ENCODE measurements around the gene LDLRAD4.

The LDLRAD4 gene

GRCh38 chr18:13587001-13587400 is 368.4 kb downstream of the LDLRAD4 start (continued):
- TF ChIP-seq ESRRG (CRISPR knock-in tag; IDR thresholded peaks at IDR 0.05) (no peak), SNAI2 (CRISPR knock-in tag; IDR thresholded peaks at IDR 0.05) (no peak), GLIS3 (CRISPR knock-in tag; IDR thresholded peaks at IDR 0.05) (no peak), ZNF70 (CRISPR knock-in tag; IDR thresholded peaks at IDR 0.05) (no peak), ZC3H10 (CRISPR knock-in tag; IDR thresholded peaks at IDR 0.05) (no peak), POU6F1 (CRISPR knock-in tag; IDR thresholded peaks at IDR 0.05; ENCODE audit: borderline replicate concordance, low read depth) (no peak)

GRCh38 chr18:13587477-13587876 is 368.9 kb downstream of the LDLRAD4 start:
- no peak for ATAC-seq
- TF ChIP-seq CREB5 (CRISPR knock-in tag; IDR thresholded peaks at IDR 0.05; ENCODE audit: low read depth): no peak
- no peak for TF ChIP-seq TCF4 (CRISPR knock-in tag; IDR thresholded peaks at IDR 0.05; ENCODE audit: borderline replicate concordance)
- no peak for TF ChIP-seq GLIS3 (CRISPR knock-in tag; IDR thresholded peaks at IDR 0.05)
- no peak for TF ChIP-seq POU6F1 (CRISPR knock-in tag; IDR thresholded peaks at IDR 0.05; ENCODE audit: borderline replicate concordance, low read depth)
- TF ChIP-seq ZFP3 (CRISPR knock-in tag; IDR thresholded peaks at IDR 0.05): no peak
- no peak for TF ChIP-seq ZNF8 (CRISPR knock-in tag; IDR thresholded peaks at IDR 0.05)
- TF ChIP-seq ZNF70 (CRISPR knock-in tag; IDR thresholded peaks at IDR 0.05): no peak
- no peak for TF ChIP-seq CSDC2 (CRISPR knock-in tag; IDR thresholded peaks at IDR 0.05)
- no peak for TF ChIP-seq ISL1 (CRISPR knock-in tag; IDR thresholded peaks at IDR 0.05)
- no peak for TF ChIP-seq ZFP30 (CRISPR knock-in tag; IDR thresholded peaks at IDR 0.05)
- TF ChIP-seq RARB (CRISPR knock-in tag; IDR thresholded peaks at IDR 0.05): no peak
- TF ChIP-seq ZNF565 (CRISPR knock-in tag; conservative IDR thresholded peaks at IDR 0.05; ENCODE audit: low read depth): no peak

- TF ChIP-seq BACH2 (CRISPR knock-in tag; IDR thresholded peaks at IDR 0.05; ENCODE audit: borderline replicate concordance) (no peak), ESRRG (CRISPR knock-in tag; IDR thresholded peaks at IDR 0.05) (no peak), ISL1 (CRISPR knock-in tag; IDR thresholded peaks at IDR 0.05) (no peak), CSRNP3 (CRISPR knock-in tag; IDR thresholded peaks at IDR 0.05) (no peak), SNAI2 (CRISPR knock-in tag; IDR thresholded peaks at IDR 0.05) (no peak)
- no peak for ATAC-seq
Measured at GRCh38 chr18:13587937-13588336, 369.4 kb downstream of the LDLRAD4 start.

GRCh38 chr18:13589316-13589715 is 370.8 kb downstream of the LDLRAD4 start:
- no peak for TF ChIP-seq TCF4 (CRISPR knock-in tag; IDR thresholded peaks at IDR 0.05; ENCODE audit: borderline replicate concordance)
- no peak for TF ChIP-seq CREB5 (CRISPR knock-in tag; IDR thresholded peaks at IDR 0.05; ENCODE audit: low read depth)
- ATAC-seq: no peak

GRCh38 chr18:13589943-13590342 is 371.4 kb downstream of the LDLRAD4 start:
- no peak for ATAC-seq

More at GRCh38 chr18:13589943-13590342, 371.4 kb downstream of the LDLRAD4 start:
- no peak for TF ChIP-seq PATZ1 (CRISPR knock-in tag; IDR thresholded peaks at IDR 0.05; ENCODE audit: borderline replicate concordance)
- no peak for TF ChIP-seq TOX (CRISPR knock-in tag; IDR thresholded peaks at IDR 0.05; ENCODE audit: borderline replicate concordance)
- no peak for TF ChIP-seq CSRNP3 (CRISPR knock-in tag; IDR thresholded peaks at IDR 0.05)
- no peak for TF ChIP-seq ZFP3 (CRISPR knock-in tag; IDR thresholded peaks at IDR 0.05)
- no peak for TF ChIP-seq ZNF70 (CRISPR knock-in tag; IDR thresholded peaks at IDR 0.05)
- no peak for TF ChIP-seq SNAI2 (CRISPR knock-in tag; IDR thresholded peaks at IDR 0.05)
- no peak for TF ChIP-seq CREB5 (CRISPR knock-in tag; IDR thresholded peaks at IDR 0.05; ENCODE audit: low read depth)

Data from SK-N-SH treated with all-trans-retinoic acid at 6 μM for 48 hours (cell line).